HG03139 (cell line): Measurements from ENCODE around the gene P2RX6.
"Not testable (repeated sequence)": the region's sequence is repeated elsewhere in the genome, so short reads cannot be mapped to it uniquely, and the experiment has no call there.

ENCODE experiments used
- ATAC-seq: cut with Tn5 transposase; IDR thresholded peaks from one replicate; pipeline ENCODE4 v1.9.1; 2021; ENCODE audit not compliant: unreplicated experiment

P2RX6 gene

GRCh38 chr22:21071796-21072195 lies 56.8 kb downstream of the P2RX6 start:
- ATAC-seq = not testable (repeated sequence)

- ATAC-seq = no peak
These were observed 58.1 kb downstream of the P2RX6 start for GRCh38 chr22:21073023-21073422.

DNA sequence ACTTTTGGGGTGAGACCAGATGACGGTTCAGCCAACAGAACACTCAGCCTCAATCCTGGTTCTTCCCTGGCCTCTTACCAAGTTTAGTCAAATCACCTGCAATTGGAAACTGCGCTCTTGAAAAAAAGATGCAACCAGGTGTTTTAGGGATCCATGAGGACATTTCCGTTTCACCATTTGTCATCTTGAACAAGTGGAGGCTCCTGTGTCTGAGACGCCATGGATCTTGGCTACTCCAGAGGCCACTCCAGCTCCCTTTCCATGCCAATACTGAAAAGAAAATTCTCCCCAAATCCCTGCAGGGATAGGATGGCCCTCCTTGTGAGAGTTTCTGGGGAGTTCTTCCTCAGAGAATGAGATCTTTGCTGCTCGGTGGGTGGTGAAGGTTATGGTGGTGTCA lies 58.5 kb downstream of the P2RX6 start:
- ATAC-seq = no peak

DNA sequence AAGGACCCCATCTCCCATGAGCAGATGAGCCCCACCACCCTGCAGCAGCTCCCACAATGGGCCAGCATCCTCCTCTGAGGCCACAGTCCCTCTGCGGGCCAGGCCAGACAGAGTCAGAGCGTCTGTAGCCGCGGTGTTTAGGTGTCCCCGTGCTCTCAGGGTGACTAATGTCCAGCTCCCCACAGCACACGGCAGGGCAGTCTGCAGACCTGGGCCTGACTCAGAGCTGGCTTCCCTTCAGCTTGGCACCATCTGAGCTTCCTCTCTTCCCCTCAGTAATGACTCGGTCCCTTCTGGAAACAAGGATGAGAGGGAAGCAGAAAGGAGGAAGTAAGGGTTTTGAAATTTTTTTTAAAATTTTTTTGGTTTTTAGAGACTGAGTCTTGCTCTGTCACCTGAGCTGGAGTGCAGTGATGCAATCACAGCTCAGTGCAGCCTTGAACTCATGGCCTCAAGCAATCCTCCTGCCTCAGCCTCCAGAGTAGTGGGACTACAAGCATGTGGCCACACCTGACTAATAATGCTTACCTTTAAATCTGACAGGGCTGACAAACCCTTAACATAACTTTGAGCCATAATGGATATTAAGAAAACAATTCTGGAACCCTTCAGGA lies 59.2 kb downstream of the P2RX6 start:
- no peak for ATAC-seq

DNA sequence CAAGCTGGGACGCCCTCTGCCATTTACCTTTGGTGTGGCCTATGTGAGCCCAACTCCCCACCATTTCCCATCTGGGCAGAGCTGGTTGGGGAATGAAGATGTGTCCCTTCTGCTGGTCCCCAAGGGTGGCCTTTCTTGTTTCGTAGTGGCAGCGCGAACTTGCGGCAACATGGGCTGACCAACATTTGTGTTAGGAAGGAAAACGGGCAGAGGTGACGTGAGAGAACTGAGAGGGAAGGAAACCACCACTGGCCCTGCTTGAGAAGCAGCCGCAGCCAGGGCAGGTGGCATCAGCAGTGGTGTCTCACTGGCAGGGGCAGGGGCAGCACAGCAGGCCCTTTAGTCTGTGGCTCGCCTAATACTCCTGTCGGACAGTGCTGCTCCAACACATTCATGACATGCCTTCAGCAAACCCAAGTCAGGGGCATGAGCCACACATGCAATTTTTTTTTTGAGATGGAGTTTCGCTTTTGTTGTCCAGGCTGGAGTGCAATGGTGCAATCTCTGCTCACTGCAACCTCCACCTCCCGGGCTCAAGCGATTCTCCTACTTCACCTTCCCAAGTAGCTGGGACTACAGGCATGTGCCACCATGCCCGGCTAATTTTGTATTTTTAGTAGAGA lies 60.7 kb downstream of the P2RX6 start:
- no peak for ATAC-seq

DNA sequence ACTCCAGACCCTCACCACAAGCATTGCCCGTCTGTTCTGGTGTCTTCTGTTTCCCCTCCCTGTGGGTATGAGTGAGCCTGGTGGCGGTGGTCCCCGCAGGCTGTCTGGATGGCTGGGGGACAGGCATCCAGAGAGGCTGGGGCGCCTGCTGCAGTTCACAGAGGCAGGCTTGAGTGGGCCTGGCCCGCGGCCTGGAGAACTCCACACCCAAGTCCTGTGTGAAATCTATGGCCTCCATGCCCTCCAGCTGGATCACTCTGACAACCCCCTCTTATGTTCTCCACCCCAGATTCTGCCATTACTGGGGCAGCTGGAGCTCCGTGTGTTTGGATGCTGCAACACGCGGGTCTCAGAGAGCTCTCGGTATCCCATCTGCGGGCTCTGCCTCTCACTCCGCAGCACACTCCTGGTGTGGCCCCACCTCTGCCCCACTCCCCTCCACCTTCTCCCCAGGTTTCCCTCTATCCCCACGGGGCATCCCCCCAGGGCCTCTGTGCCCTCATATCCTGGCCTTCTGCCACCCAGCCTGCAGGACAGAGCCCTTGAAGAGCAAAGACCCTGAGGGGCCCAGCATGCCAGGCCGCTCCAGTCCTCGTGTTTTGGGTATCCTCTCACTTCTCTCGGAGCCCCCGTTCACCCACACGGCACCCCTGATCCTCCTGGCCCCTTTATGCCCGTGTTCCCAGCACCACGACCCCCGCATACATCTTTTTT lies 62.1 kb downstream of the P2RX6 start:
- ATAC-seq = no peak
